Inferior parietal cortex (tissue), 1 donor: ENCODE results near the gene PAIP1.
"Not testable (repeated sequence)": the region's sequence is repeated elsewhere in the genome, so short reads cannot be mapped to it uniquely, and the experiment has no call there.

ENCODE experiments used
- DNase-seq: peaks from one replicate; pipeline ENCODE4 v3.0.0-alpha.2; 2016; ENCODE audit errors: extremely low spot score

PAIP1 gene

GRCh38 chr5:43515678-43516048 is 41.2 kb downstream of the PAIP1 start:
- DNase-seq = no peak

DNA sequence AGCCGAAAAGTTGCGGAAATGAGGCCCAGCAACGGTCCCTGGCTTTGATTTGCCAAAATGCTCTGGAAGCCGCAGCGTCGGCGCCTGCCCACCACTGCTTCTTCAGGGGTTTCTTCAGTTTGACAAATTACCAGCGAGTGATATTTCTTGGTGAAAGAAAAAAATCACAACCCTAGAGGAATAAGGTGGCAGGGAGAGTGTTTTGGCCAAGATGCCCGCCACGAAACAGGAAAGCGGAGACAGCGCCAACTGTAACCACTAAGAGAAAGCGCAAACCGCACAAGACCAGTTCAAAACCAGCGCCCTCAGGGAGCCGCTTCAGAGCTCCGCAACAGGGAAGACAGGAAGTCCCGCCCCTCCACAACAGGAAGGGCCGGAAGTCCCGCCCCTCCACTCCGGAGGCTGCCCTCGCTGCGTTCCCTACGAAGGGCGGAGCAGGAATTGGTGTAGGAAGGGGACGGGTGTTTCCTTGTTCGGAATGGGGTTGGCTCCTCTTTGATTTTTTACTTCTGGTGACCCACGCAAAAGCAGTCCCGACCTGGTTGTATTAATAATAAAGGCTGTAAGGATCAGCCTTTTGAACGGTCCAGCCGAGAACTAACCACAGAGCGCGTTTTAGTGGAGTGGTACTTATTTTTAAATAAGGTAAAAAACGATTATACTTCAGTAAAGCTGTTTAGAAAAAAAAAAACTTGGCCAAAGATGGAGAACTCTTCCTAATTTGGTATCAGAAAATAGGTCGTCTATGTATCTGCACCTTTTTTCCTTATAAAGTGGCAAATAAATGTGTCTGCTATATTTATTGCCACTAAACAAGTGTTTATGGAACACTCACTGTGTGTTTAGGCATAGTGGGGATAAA is 41.8 kb downstream of the PAIP1 start, which contains the start of gene C5orf34:
Gene C5orf34, minus strand, starts transcription at position 333 of the 862 bp plus-strand sequence. CDS start 5,809 bp downstream, outside the sequence.
- peak; percentile 96 for DNase-seq

DNA sequence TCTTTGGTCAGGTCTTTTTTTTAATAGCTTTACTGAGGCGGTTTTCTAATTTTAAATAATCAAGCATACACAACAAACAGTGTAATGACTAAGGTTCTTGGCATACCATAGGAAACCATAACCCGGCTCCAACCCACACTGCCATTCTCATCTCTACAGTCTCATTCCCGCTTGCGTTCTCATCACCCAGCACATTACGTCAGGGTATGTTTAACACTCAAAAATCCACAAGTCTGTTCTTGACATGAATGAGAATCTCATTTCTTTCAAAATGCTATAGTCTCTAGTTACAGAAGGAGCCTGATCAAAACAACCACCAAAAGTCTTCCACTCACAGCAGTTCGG is 42.4 kb downstream of the PAIP1 start:
- DNase-seq = no peak

- DNase-seq = no peak
Observed at GRCh38 chr5:43514025-43514424, 42.9 kb downstream of the PAIP1 start.

DNA sequence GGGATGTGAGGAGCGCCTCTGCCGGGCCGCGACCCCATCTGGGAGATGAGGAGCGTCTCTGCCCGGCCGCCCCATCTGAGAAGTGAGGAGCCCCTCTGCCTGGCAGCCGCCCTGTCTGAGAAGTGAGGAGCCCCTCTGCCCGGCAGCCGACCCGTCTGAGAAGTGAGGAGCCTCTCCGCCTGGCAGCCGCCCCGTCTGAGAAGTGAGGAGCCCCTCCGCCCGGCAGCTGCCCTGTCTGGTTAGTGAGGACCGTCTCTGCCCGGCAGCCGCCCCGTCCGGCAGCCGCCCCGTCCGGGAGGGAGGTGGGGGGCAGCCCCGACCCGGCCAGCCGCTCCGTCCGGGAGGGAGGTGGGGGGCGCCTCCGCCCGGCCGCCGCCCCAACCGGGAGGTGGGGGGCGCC is 45.8 kb downstream of the PAIP1 start:
- not testable (repeated sequence) for DNase-seq

DNA sequence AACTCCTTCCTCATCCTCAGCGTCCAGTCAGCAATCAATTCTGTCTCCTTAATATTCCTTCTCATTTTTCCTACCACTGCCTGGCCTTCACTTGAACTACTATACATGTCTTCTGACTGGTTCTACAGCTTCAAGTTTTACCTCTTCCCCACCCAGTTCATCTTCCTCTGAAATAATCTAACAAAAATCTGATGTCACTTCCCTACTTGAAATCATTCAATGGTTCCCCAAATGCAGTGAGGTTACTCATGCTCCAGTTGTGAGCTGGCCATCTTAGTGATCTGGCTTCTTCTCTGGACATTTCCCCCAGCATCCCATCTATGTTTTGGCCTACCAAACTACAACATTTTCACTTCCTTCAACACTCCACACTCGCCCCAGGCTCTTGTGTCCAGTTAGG is 58.3 kb downstream of the PAIP1 start:
- DNase-seq = no peak

DNA sequence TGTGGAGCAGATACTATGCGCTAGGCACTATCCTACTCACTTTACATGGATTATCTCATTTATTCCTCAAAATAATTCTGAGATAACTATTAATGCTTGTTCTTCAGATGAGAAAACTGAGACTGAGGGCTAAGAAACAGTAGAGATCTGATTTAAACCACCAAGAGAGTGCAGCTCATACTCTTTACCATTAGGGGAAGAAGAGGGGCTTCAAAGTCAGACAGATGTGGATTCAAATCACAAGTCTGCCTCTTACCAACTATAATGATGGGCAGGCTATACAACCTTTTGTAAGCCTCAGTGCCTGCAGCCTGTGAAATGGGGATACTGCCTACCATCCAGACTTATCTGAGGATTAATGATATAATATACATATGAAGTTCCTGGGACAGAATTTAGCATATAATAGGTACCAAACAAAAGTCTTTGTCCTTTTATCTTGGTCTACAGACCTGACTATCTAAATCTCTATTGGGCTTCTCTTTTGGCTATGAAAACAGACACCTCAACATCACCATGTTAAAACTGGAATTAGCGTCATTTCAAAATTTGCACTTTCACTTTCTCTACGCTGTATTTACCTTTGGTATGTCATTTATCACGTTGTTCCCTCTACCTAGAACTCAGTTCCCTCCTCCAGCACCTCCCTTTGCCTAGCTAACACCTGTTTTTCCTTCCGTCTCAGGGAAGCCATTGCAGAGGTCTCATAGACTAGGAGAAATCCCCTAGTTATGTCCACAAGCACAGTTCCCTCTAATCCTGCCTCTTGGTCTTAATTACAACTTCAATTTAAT is 59.4 kb downstream of the PAIP1 start:
- DNase-seq = no peak

DNA sequence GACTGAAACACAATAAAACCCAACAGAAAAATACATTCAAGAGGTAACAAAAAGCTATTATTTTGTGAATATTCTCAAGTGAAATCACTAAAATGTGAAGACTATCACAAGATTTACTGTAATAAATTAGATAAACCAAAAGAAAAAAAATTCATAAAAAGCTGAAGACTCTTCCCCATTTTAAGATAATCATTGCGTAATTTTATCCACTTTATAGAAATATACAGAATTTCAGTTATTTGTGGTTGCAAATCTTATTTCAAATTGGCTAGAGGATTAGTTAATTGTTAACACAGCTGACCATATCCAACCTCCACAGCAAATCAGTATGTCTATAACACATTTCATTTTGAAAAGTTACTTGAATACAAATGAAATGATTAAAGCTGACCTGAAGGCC is 65.6 kb downstream of the PAIP1 start:
- no peak for DNase-seq

GRCh38 chr5:43486353-43486752 is 70.5 kb downstream of the PAIP1 start:
- DNase-seq = no peak

DNA sequence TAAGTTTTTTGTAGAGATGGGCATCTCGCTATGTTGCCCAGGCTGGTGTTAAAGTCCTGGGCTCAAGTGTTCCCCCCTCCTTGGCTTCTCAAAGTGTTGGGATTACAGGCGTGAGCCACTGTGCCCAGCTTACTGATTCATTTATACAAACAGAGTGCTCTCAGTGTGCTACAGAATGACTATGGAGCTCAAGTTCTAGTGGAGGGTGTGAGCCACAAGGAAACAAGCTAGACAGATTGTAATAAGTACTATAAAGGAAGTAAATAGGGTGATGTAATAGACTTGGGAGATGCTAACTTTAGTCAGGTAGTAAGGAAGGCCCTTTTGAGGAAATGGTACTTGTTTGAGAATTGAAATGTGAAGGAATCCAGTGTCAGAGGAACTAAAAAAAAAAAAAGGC is 71.5 kb downstream of the PAIP1 start:
- peak; percentile 4 for DNase-seq

DNA sequence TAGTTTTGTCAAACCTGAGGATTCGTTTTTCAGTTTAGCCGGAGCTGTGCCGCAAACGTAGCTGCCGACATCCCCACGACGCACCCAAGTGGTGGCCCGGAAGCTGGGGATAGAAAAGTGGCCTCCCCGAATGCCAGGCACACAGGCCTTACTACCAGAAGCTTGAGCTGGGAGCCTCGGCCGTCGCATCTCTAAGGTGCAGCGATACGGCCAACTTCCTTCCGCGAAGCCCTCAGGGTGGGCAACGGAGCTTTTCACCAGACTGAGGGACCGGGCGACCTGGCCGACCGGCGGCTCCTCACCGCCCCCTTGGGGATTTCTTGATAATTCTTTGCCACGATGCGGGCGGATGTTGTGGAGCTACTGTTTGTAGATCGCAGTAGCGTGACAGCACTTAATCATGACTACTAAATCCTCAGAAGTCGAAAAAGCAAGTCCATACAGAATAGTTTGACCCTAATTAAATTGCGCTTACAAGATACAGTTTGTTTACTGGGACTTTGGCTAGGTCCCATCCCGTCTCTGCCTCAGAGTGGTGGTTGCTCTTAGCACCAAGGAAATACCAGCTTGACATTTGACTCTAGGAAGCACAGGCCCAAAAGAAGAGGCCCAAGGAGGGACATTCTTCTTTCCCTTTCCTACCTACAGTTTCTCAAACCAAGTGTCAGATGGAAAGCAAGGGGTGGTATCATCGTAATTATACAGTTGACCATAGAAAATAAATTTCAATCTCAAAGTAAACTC is 72.6 kb downstream of the PAIP1 start:
- DNase-seq = peak; percentile 90

DNA sequence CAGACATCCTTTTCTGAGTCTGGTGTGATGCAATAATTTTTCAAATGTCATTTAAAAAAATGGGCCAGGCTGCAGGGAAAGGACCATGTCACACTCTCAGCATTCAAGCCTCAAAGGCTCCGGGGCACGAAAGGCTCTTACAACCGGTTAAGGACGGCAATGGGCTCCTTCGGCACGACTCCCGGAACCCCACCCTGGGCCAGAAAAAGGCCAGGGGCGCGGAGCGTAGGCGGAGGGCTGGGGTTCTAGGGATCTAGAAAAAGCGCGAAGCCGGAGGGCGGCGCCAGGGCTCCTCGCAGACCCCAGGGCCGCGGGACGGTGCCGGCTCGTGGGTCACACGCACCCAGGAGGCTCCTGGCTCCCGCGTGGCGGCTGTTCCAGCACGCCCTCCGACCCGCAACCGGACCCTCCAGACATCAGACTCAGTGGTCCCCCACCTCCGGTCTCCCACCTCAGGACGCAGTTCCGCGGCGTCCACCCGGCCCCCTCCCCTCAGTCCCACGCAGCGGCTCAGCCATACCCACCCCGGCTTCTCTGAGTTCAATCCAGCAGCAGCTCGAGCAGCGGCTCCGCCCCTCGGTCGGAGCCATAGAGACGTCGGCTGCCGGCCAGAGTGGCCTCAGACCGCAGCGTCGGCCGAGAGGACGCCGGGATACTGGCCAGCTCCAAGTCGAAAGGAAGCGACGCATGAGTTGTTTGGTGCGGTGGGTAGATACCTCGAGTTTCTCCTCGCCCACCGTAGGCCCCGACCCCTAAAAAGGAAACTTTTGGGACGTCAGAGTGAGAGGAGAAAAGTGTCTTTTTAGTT is 73.4 kb downstream of the PAIP1 start, which contains the start of gene TMEM267:
Gene TMEM267, minus strand, starts transcription at position 568 of the 808 bp plus-strand sequence. CDS start 29,896 bp downstream, outside the sequence.
- DNase-seq = peak; percentile 95

- DNase-seq = no peak
Observed at GRCh38 chr5:43482490-43483297, 74.2 kb downstream of the PAIP1 start.
